ENCODE measurements around the gene TP63.

TP63 gene

DNA sequence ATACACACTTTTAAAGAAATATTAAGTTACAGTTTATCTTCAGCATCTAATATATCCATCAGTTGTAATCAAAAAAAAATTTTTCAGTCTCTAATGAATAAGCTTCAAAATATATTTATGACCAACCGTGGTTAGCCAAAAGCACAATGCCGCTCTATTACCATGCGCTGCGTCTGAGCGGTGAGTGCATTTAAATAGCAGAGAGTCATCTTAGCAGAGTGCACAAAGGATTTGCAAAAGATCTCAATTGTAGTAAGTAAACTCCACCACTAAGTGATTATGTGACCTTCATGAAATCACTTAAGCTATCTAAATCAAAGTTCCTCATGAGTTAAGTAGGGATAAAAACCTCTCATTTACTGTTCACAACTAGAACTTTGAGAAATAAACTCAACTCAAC, 4.9 kb downstream of the TP63 start:
- TF ChIP-seq, protein P1, sequence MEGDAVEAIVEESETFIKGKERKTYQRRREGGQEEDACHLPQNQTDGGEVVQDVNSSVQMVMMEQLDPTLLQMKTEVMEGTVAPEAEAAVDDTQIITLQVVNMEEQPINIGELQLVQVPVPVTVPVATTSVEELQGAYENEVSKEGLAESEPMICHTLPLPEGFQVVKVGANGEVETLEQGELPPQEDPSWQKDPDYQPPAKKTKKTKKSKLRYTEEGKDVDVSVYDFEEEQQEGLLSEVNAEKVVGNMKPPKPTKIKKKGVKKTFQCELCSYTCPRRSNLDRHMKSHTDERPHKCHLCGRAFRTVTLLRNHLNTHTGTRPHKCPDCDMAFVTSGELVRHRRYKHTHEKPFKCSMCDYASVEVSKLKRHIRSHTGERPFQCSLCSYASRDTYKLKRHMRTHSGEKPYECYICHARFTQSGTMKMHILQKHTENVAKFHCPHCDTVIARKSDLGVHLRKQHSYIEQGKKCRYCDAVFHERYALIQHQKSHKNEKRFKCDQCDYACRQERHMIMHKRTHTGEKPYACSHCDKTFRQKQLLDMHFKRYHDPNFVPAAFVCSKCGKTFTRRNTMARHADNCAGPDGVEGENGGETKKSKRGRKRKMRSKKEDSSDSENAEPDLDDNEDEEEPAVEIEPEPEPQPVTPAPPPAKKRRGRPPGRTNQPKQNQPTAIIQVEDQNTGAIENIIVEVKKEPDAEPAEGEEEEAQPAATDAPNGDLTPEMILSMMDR (IDR thresholded peaks at IDR 0.05; ENCODE audit: low read depth, low read length): no peak
- no peak for DNase-seq (ENCODE audit: extremely low read depth, low read depth)

DNA sequence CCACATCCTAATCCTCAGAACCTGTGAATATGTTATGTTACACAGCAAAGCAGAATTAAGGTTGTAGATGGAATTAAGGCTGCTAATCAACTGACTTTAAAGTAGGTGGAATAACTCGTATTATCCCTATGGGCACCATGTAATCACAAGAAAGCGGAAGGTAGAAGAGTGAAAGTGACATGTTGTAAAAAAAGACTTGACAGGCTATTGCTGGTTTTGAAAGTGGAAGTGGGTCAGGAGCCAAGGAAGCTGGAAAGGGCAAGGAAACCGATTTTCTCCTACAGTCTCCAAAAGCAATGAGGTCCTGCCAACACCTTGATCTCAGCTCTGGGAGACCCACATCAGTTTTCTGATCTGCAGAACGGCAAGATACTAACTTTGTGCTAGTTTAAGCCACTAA, 6.6 kb downstream of the TP63 start:
- TF ChIP-seq, protein P1 (IDR thresholded peaks at IDR 0.05; ENCODE audit: low read depth, low read length): no peak
- DNase-seq (ENCODE audit: extremely low read depth, low read depth): no peak

DNA sequence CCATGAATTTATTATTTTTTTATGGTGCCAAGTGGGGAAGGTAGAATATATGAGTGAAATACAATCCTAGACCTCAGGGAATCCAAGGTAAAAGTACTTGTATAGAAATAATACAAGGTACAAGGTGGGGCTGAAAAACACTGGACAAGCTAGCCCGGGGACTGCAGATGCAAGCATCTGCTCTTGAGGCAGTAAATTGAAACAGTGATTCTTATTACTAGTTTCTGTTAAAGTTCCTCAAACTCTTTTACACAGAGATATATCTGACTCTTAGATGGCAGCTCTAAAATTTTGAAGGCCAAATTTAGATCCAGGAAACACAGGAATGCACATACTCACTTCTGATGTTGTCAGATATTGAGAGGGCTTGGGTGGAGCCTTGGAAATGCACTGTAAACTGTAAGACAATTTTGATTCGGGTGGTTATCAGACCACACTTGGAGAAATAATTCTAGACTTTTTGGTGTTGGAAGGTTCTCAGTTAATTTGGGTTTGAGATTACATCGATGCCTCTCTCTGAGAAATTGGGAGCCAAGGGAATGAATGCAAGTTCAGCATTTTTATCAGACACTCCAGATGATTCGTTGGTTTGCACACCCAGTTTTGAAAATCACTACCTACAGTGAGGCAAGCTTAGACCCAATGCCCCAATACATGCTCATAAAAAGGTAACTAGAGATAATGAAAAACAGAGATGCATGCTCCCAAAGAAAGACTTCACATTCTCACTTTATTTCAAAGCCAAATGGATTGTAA, 7.3 kb downstream of the TP63 start:
- TF ChIP-seq, protein P1 (IDR thresholded peaks at IDR 0.05; ENCODE audit: low read depth, low read length): no peak
- no peak for DNase-seq (ENCODE audit: extremely low read depth, low read depth)

DNA sequence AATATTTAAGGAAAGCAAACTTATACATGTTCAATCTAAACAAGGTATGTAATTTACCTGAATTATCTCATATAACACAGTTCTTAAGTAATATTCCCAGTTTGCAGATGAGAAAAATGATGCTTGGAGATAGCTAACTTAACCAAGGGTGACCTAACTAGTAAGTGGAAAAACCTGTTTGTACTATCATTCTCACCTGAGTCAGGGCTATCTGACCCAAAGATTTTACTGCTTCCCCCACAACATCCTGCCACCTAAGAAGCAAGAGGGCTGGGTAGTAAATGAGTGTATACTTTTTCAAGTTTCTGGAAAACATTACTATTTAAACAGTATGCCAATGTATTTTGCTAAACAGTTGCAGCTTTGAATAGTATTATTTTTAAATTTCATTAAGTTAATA, 10.6 kb downstream of the TP63 start:
- TF ChIP-seq, protein P1 (IDR thresholded peaks at IDR 0.05; ENCODE audit: low read depth, low read length): no peak
- DNase-seq (ENCODE audit: extremely low read depth, low read depth): no peak

DNA sequence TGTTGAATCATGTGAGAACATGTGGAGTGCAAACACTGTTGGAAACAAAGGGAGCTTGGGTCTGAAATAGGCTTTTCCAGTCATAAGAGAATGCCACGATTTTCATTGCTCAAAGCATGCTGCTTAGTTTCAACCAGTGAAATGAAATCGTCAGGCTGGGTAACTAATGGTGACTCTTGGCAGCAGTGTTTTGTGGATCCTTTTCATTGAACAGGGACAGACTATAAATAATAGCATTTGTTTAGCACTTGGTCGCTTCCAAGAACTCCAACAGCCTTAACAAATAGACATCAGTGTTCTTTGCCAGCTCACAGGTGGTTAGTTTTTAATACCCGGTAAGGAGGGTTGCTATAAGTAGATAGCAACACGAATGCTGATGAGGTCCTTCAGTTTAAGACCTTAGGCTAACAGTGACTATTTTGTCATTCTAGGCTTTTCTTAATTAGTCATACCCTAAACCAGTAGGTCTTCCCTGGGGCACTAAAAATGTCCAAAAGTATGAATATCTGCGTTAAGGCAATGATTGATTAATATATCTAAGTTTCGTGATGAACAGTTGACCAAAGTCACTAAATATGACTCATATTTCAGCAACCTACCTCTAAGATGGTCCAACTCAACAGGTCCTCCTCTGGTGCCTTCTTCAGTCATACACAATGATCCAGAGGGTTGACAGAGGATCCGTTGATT, 15.8 kb downstream of the TP63 start:
- TF ChIP-seq, protein P1 (IDR thresholded peaks at IDR 0.05; ENCODE audit: low read depth, low read length): no peak
- DNase-seq (ENCODE audit: extremely low read depth, low read depth): no peak

DNA sequence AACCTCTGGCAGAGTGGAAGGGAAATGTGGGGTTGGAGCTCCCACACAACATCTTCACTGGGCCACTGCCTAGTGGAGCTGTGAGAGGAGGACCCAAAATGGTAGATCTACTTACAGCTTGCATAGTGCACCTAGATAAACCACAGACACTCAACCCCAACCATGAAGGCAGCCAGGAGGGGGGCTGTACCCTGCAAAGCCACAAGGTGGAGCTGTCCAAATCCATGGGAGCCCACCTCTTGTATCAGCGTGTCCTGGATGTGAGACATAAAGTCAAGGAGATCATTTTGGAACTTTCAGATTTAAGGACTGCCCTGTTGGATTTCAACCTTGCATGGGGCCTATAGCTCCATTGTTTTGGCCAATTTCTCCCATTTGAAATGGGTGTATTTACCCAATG, 20.9 kb downstream of the TP63 start:
- no peak for DNase-seq (ENCODE audit: extremely low read depth, low read depth)
- TF ChIP-seq, protein P1 (IDR thresholded peaks at IDR 0.05; ENCODE audit: low read depth, low read length): peak; percentile 63

DNA sequence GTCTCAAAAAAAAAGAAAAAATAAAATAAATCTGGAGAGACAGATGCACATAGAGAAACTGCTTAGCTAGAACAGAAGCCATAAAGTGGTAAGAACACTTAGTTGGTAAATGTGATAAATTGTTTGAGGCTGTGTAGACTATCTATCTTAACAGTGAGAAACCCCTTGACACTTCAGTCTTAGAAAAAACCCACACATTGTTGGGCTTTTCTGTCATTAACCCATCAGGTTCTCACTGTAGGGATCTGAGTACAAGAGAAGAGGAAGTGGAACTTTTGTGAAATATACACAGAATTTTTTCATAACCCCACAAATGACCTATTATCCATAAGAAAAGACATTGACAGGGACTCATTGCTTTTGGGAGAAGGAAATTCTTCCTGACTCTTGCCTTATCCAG, 24.4 kb downstream of the TP63 start:
- TF ChIP-seq, protein P1 (IDR thresholded peaks at IDR 0.05; ENCODE audit: low read depth, low read length): no peak
- no peak for DNase-seq (ENCODE audit: extremely low read depth, low read depth)

Data from AG09319 (cell line).